Neural crest cell (in vitro differentiated cells): ENCODE data around the gene NPAT. TPM values are rescaled to one million over a fixed set of nuclear protein-coding genes. Genes with fewer than 3 reads are reported as not detected.

Source experiments
- DNase-seq: peaks from one replicate; pipeline ENCODE4 v3.0.0; 2021; ENCODE audit warnings: low read depth, mixed read lengths, low spot score
- H3K27ac Mint-ChIP-seq: one replicate; pipeline ENCODE4 v1.8.0; 2021; ENCODE audit warnings: mild to moderate bottlenecking, mixed read lengths; ENCODE audit not compliant: unreplicated experiment
- H3K27me3 Mint-ChIP-seq: 2 replicates; pipeline ENCODE4 v1.8.0; 2021; ENCODE audit warnings: low read depth, mild to moderate bottlenecking, mixed read lengths
- H3K36me3 Mint-ChIP-seq: 2 replicates; pipeline ENCODE4 v1.8.0; 2021; ENCODE audit warnings: low read depth, mild to moderate bottlenecking, mixed read lengths
- H3K4me1 Mint-ChIP-seq: 2 replicates; pipeline ENCODE4 v1.8.0; 2021; ENCODE audit warnings: mixed read lengths
- H3K4me3 Mint-ChIP-seq: one replicate; pipeline ENCODE4 v1.8.0; 2021; ENCODE audit warnings: mild to moderate bottlenecking, mixed read lengths
- H3K9me3 Mint-ChIP-seq: 2 replicates; pipeline ENCODE4 v1.8.0; 2021; ENCODE audit warnings: mixed read lengths
- total RNA-seq: library from RNA; stranded (reverse); gene quantifications from 2 replicates; pipeline ENCODE4 v1.2.1, GENCODE V29; 2021
- TF ChIP-seq, protein P1 (sequence below): fragments of 200-600 bp; sonication (generic); conservative IDR thresholded peaks from 2 replicates; pipeline ENCODE4 v1.5.0; 2021; ENCODE audit warnings: antibody characterized with exemption, mild to moderate bottlenecking

The NPAT gene
- total RNA-seq, 1 donor from 2014 or later = 14.5 TPM

DNA sequence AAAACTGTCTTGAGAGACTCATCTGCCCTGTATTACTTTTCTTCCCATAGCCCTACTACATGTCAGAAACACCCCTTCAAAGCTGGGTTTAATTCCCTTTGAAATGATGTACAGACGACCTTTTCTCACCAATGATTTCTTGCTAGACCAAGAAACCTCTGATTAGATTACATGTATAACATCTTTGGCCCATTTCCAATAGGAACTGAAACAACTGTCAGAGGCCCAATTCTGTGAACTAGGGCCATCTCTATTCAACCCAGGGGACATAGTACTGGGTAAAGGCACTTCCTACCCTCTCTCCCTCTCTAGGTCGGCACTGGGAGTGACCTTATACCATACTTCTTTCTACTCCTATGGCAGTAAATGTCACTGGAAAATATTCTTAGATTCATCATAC, 19.4 kb downstream of the NPAT start:
- Mint-ChIP-seq H3K36me3 (peaks cover 34% of the 10 kb centered on the region), H3K27me3 (no peaks in the 10 kb centered on the region)

GRCh38 chr11:108199446-108200321, 22.8 kb downstream of the NPAT start:
- peaks cover 16% of the 10 kb centered on the region for H3K4me1 Mint-ChIP-seq
- TF ChIP-seq, protein P1, sequence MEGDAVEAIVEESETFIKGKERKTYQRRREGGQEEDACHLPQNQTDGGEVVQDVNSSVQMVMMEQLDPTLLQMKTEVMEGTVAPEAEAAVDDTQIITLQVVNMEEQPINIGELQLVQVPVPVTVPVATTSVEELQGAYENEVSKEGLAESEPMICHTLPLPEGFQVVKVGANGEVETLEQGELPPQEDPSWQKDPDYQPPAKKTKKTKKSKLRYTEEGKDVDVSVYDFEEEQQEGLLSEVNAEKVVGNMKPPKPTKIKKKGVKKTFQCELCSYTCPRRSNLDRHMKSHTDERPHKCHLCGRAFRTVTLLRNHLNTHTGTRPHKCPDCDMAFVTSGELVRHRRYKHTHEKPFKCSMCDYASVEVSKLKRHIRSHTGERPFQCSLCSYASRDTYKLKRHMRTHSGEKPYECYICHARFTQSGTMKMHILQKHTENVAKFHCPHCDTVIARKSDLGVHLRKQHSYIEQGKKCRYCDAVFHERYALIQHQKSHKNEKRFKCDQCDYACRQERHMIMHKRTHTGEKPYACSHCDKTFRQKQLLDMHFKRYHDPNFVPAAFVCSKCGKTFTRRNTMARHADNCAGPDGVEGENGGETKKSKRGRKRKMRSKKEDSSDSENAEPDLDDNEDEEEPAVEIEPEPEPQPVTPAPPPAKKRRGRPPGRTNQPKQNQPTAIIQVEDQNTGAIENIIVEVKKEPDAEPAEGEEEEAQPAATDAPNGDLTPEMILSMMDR = no peak
- no peak overlapping the region for H3K4me3 Mint-ChIP-seq
- no peaks in the 10 kb centered on the region for H3K27me3 Mint-ChIP-seq
- H3K27ac Mint-ChIP-seq = peak overlapping the region; percentile 79
- H3K36me3 Mint-ChIP-seq = peaks cover 25% of the 10 kb centered on the region
- no peak for DNase-seq
- H3K9me3 Mint-ChIP-seq = peaks cover 1% of the 10 kb centered on the region

More for the DNA sequence above, 19.4 kb downstream of the NPAT start:
- DNase-seq = no peak
- Mint-ChIP-seq H3K4me1 (peaks cover 16% of the 10 kb centered on the region), H3K9me3 (peaks cover 7% of the 10 kb centered on the region), H3K4me3 (no peak overlapping the region), H3K27ac (no peak overlapping the region)
- TF ChIP-seq, protein P1 = no peak

DNA sequence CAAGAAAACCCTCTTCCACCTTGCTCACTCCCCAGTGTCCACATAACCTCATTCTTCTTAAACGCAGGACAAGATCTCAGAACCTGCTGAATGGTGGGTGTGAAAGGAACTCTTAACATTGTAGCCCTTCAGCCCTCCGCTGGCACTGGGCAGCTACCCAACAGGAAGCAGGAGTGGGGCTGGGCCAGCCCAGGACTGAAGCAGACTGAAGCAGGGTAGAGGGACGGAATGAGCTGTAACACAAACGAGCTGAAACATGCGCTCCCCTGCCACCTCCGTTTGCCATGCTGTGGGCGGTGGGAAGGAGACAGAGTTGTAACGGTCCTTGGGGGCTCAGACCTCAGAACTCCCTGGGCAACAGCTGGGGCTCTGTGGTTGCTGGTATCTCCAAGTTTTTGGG, 23.6 kb downstream of the NPAT start:
- Mint-ChIP-seq H3K9me3 (no peaks in the 10 kb centered on the region), H3K4me3 (no peak overlapping the region), H3K36me3 (peaks cover 17% of the 10 kb centered on the region), H3K27me3 (no peaks in the 10 kb centered on the region), H3K27ac (peak overlapping the region; percentile 19), H3K4me1 (peaks cover 16% of the 10 kb centered on the region)
- TF ChIP-seq, protein P1 = no peak
- DNase-seq = no peak

GRCh38 chr11:108197351-108197750, 25.1 kb downstream of the NPAT start:
- H3K27me3 Mint-ChIP-seq = no peaks in the 10 kb centered on the region
- H3K9me3 Mint-ChIP-seq = no peaks in the 10 kb centered on the region
- TF ChIP-seq, protein P1 = no peak
- H3K27ac Mint-ChIP-seq = no peak overlapping the region
- no peak overlapping the region for H3K4me3 Mint-ChIP-seq
- no peak for DNase-seq
- H3K36me3 Mint-ChIP-seq = peaks cover 10% of the 10 kb centered on the region
- H3K4me1 Mint-ChIP-seq = peaks cover 16% of the 10 kb centered on the region

DNA sequence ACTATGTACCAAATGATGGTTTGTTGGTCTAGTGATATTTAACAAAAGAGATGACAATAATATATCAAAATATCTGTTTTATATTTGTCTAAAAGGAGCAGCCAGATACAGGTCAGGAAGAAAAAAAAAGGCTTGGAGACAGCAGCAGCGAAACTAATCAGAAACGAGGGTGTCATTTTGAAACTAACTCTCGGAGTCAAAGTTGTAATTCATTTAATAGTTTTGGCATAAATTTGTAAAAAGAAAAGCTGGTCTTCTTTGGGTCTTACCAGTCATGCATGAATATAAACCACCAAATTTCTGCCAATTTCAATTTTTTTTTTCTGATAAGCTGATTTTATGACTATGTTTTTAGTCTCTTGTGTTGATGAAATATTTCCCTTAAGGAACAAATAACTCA, 25.5 kb downstream of the NPAT start:
- no peaks in the 10 kb centered on the region for H3K27me3 Mint-ChIP-seq
- no peak for DNase-seq
- H3K4me1 Mint-ChIP-seq = peaks cover 16% of the 10 kb centered on the region
- H3K4me3 Mint-ChIP-seq = no peak overlapping the region
- H3K27ac Mint-ChIP-seq = no peak overlapping the region
- TF ChIP-seq, protein P1 = no peak
- no peaks in the 10 kb centered on the region for H3K9me3 Mint-ChIP-seq
- peaks cover 10% of the 10 kb centered on the region for H3K36me3 Mint-ChIP-seq
